SK-N-SH (cell line): ENCODE results near the gene PODXL. TPM values are rescaled to one million over a fixed set of nuclear protein-coding genes. Genes with fewer than 3 reads are reported as not detected.
A peak's percentile ranks its signal among the peaks of the same experiment; 100 is the strongest.

Source experiments
- CTCF ChIA-PET: fragments of 300-600, 350-600 bp; formaldehyde crosslinking; extraction: SDS; loops from one replicate; lab custom pipeline; 2021; lab: Yijun Ruan, JAX
- POLR2A ChIA-PET: fragments of 350-600 bp; sonication (Branson Sonifier 250); formaldehyde crosslinking; extraction: SDS; loops from one replicate; lab custom pipeline; 2020; ENCODE audit warnings: antibody characterized with exemption, inconsistent platforms; lab: Yijun Ruan, JAX
- DNase-seq: peaks from one replicate; pipeline ENCODE4 v3.0.0; 2012
- H2AFZ ChIP-seq: fragments of 200-600 bp; sonication (generic); 2 replicates; pipeline ENCODE4 v1.8.1; 2016; ENCODE audit warnings: antibody characterized with exemption, mild to moderate bottlenecking, low read depth
- H3F3A ChIP-seq: fragments of 200-600 bp; sonication (generic); replicated peaks from 2 replicates; pipeline ENCODE3; 2016; ENCODE audit warnings: antibody characterized with exemption, mild to moderate bottlenecking; ENCODE audit not compliant: insufficient read depth
- H3K27ac ChIP-seq, 2 experiments: fragments of 200-500 bp in 1 of 2; fragments of 200-600 bp in 1 of 2; sonication (Bioruptor generic) in 1 of 2; sonication (generic), shearing (Covaris generic) in 1 of 2; 2 replicates each; pipeline versions ENCODE4 v1.5.1 to v1.6.1; 2014 to 2016; ENCODE audit warnings: low read depth in 2 of 2, inconsistent platforms in 1 of 2, low read length in 1 of 2, mild to moderate bottlenecking in 1 of 2, mixed read lengths in 1 of 2
- H3K27me3 ChIP-seq: fragments of 200-600 bp; sonication (generic), shearing (Covaris generic); 2 replicates; pipeline ENCODE4 v1.6.1; 2016; ENCODE audit warnings: mixed run types; ENCODE audit not compliant: insufficient read depth
- H3K36me3 ChIP-seq, 2 experiments: fragments of 200-500 bp in 1 of 2; fragments of 200-600 bp in 1 of 2; sonication (Bioruptor generic) in 1 of 2; sonication (generic) in 1 of 2; replicated peaks in 1 of 2; 2 replicates each; pipeline versions ENCODE3 to v1.5.1; 2014 to 2016; ENCODE audit warnings: low read length in 1 of 2, mild to moderate bottlenecking in 1 of 2; ENCODE audit not compliant: insufficient read depth in 2 of 2, control insufficient read depth in 1 of 2
- H3K4me1 ChIP-seq, 2 experiments: fragments of 200-500 bp in 1 of 2; fragments of 200-600 bp in 1 of 2; sonication (Bioruptor generic) in 1 of 2; sonication (generic), shearing (Covaris generic) in 1 of 2; 2 replicates each; pipeline versions ENCODE4 v1.5.1 to v1.6.1; 2014 to 2016; ENCODE audit warnings: low read depth in 1 of 2, low read length in 1 of 2, mixed run types in 1 of 2; ENCODE audit not compliant: insufficient read depth in 2 of 2, control insufficient read depth in 1 of 2
- H3K4me2 ChIP-seq: fragments of 200-600 bp; sonication (generic), shearing (Covaris generic); 2 replicates; pipeline ENCODE4 v1.6.1; 2017; ENCODE audit warnings: mixed run types
- H3K4me3 ChIP-seq, 2 experiments: fragments of 200-500 bp in 1 of 2; fragments of 200-600 bp in 1 of 2; sonication (Bioruptor generic) in 1 of 2; sonication (generic), shearing (Covaris generic) in 1 of 2; 2 replicates each; pipeline versions ENCODE4 v1.5.1 to v1.8.1; 2014 to 2016; ENCODE audit warnings: low read depth in 2 of 2, inconsistent platforms in 1 of 2, low read length in 1 of 2, mild to moderate bottlenecking in 1 of 2, mixed read lengths in 1 of 2, moderate library complexity in 1 of 2
- H3K79me2 ChIP-seq: fragments of 200-600 bp; sonication (generic); 2 replicates; pipeline ENCODE4 v1.8.1; 2017; ENCODE audit warnings: mild to moderate bottlenecking; ENCODE audit not compliant: insufficient read depth
- H3K9ac ChIP-seq: fragments of 200-600 bp; sonication (generic); 2 replicates; pipeline ENCODE4 v1.6.1; 2017; ENCODE audit warnings: mixed run types
- H3K9me2 ChIP-seq: fragments of 200-600 bp; sonication (generic); 2 replicates; pipeline ENCODE4 v1.6.1; 2017; ENCODE audit warnings: mixed run types
- H3K9me3 ChIP-seq: fragments of 200-600 bp; sonication (generic); 2 replicates; pipeline ENCODE4 v1.6.1; 2017; ENCODE audit warnings: mixed run types, mild to moderate bottlenecking, moderate library complexity
- H4K20me1 ChIP-seq: fragments of 200-600 bp; sonication (generic); 2 replicates; pipeline ENCODE4 v1.6.1; 2017; ENCODE audit warnings: mild to moderate bottlenecking, mixed run types; ENCODE audit not compliant: insufficient read depth
- FOXJ3 ChIP-seq: sonication (generic); formaldehyde crosslinking; IDR thresholded peaks from 2 replicates; pipeline ENCODE4 v1.5.1; 2020; ENCODE audit warnings: mild to moderate bottlenecking, missing genetic modification reagents
- FOXM1 ChIP-seq: IDR thresholded peaks from 2 replicates; pipeline ENCODE4 v1.4.0; 2012; ENCODE audit warnings: low read depth, mild to moderate bottlenecking
- IRF3 ChIP-seq: fragments of 150-350 bp; IDR thresholded peaks from 2 replicates; pipeline ENCODE4 v1.6.1; 2016; ENCODE audit warnings: mild to moderate bottlenecking, low read depth, low read length
- MEF2A ChIP-seq: IDR thresholded peaks from 2 replicates; pipeline ENCODE4 v1.4.0; 2012; ENCODE audit warnings: low read depth, borderline replicate concordance
- MXI1 ChIP-seq: IDR thresholded peaks from 2 replicates; pipeline ENCODE4 v1.6.1; 2012; ENCODE audit warnings: mild to moderate bottlenecking, low read depth, low read length, improper control_type of control experiment
- NRF1 ChIP-seq: IDR thresholded peaks from 2 replicates; pipeline ENCODE4 v1.6.1; 2012; ENCODE audit warnings: low read depth, mild to moderate bottlenecking, low read length
- RAD21 ChIP-seq: IDR thresholded peaks from 2 replicates; pipeline ENCODE4 v1.6.1; 2012; ENCODE audit warnings: mild to moderate bottlenecking, low read length
- REST ChIP-seq: IDR thresholded peaks from 2 replicates; pipeline ENCODE4 v1.6.1; 2012; ENCODE audit warnings: mild to moderate bottlenecking, low read depth, low read length, moderate library complexity
- WGBS: methylation state at CpG from one replicate; pipeline ENCODE4 v1.1.6; 2017; ENCODE audit warnings: low lambda C conversion rate; 5-methylcytosine and 5-hydroxymethylcytosine counted together
- polyA plus RNA-seq, 3 experiments: library from polyadenylated mRNA; depleted of rRNA; stranded (reverse); fragments of >200 nt; gene quantifications; 2 replicates each; pipeline ENCODE4 v1.2.3, GENCODE V29; 2012
- TF ChIP-seq, protein P1 (sequence below): IDR thresholded peaks from 2 replicates; pipeline ENCODE4; 2012

The PODXL gene
- polyA plus RNA-seq, 1 of the 3 experiments (the other 2 are of a cell fraction), result 76.1 TPM

DNA sequence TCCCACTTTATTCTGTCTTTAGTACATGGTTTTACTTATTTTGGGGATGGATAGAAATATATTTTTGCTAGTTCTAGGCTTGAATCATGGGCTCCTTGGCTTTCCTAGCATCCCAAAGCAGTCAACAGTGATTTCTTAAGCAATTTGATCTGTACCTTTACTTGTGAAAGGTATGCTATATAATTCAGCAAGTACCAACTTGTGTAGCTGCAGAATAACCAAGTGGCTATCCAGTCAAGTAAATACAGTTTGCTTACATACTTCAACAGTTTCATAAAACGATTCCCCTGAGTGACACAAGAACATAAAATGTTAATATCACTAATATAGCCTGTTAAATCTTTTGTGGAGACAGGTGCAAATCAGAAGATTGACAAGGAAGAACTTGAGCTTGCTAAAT is 67.2 kb downstream of the PODXL start:
- POLR2A ChIA-PET, result no interaction called here

More for the DNA sequence above, 67.2 kb downstream of the PODXL start:
- Histone ChIP-seq H3K79me2 (no peaks in the 10 kb centered on the region), H3K36me3 (peaks cover 35 to 62% of the 10 kb centered on the region in 2 experiments), H3K9ac (no peak overlapping the region), H3K9me2 (no peaks in the 10 kb centered on the region), H3K4me2 (no peak overlapping the region), H4K20me1 (peaks cover 7% of the 10 kb centered on the region; the same call in 1 of the 2 replicates), H3K27ac (peak overlapping the region in 1 of 2 experiments; percentile 2; a peak in 1 of 4 replicates), H3K4me1 (peaks cover 4 to 14% of the 10 kb centered on the region in 2 experiments; a peak in 2 of 4 replicates), H3K27me3 (no peaks in the 10 kb centered on the region), H3K9me3 (no peaks in the 10 kb centered on the region), H3F3A (peaks cover 84% of the 10 kb centered on the region), H3K4me3 (no peak overlapping the region), H2AFZ (no peak overlapping the region)
- CTCF ChIA-PET, result interaction anchor here (0.6 to 12.9 kb wide), 7 partner anchors 12 to 592 kb away, joined by 3 to 91 read pairs (median 7); no protein-coding TSS in a partner anchor
- DNase-seq, result no peak
- 94% methylated on average over 1 of the region's 1 CpG for WGBS
- TF ChIP-seq NRF1 (no peak), MXI1 (no peak), MEF2A (no peak), FOXJ3 (CRISPR knock-in tag) (no peak), IRF3 (no peak), FOXM1 (no peak), RAD21 (no peak), REST (no peak)
- TF ChIP-seq, protein P1, sequence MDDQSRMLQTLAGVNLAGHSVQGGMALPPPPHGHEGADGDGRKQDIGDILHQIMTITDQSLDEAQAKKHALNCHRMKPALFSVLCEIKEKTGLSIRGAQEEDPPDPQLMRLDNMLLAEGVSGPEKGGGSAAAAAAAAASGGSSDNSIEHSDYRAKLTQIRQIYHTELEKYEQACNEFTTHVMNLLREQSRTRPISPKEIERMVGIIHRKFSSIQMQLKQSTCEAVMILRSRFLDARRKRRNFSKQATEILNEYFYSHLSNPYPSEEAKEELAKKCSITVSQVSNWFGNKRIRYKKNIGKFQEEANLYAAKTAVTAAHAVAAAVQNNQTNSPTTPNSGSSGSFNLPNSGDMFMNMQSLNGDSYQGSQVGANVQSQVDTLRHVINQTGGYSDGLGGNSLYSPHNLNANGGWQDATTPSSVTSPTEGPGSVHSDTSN, result no peak
